CD4-positive, alpha-beta T cell treated with Interleukin-6 at 100 ng/mL for 8 hours (primary cell): Measurements from ENCODE around the gene HJURP.

Experiments used
- DNase-seq: peaks from one replicate; pipeline ENCODE4 v3.0.0-alpha.2; 2020; ENCODE audit warnings: mixed read lengths, low spot score

Gene HJURP

GRCh38 chr2:233831011-233831721 is 23.2 kb downstream of the HJURP start:
- DNase-seq: no peak

GRCh38 chr2:233830111-233830802 is 24.1 kb downstream of the HJURP start:
- DNase-seq: no peak

GRCh38 chr2:233829193-233830110 is 24.9 kb downstream of the HJURP start:
- no peak for DNase-seq

- no peak for DNase-seq
Measured at GRCh38 chr2:233828546-233829192, 25.7 kb downstream of the HJURP start.

GRCh38 chr2:233824373-233824772 is 30.0 kb downstream of the HJURP start:
- no peak for DNase-seq

- DNase-seq: no peak
Measured at GRCh38 chr2:233823731-233824121, 30.6 kb downstream of the HJURP start.

- DNase-seq: no peak
Measured at GRCh38 chr2:233822781-233823730, 31.3 kb downstream of the HJURP start.

GRCh38 chr2:233822101-233822771 is 32.1 kb downstream of the HJURP start:
- no peak for DNase-seq

GRCh38 chr2:233821709-233822100 is 32.6 kb downstream of the HJURP start:
- no peak for DNase-seq

- no peak for DNase-seq
Measured at GRCh38 chr2:233821196-233821595, 33.1 kb downstream of the HJURP start.

GRCh38 chr2:233820774-233821105 is 33.6 kb downstream of the HJURP start:
- DNase-seq: no peak

- DNase-seq: no peak
Measured at GRCh38 chr2:233819884-233820773, 34.2 kb downstream of the HJURP start.

GRCh38 chr2:233818639-233819621 is 35.4 kb downstream of the HJURP start:
- no peak for DNase-seq

GRCh38 chr2:233817995-233818638 is 36.2 kb downstream of the HJURP start:
- DNase-seq: no peak

- DNase-seq: no peak
Measured at GRCh38 chr2:233817361-233817911, 36.9 kb downstream of the HJURP start.

- DNase-seq: no peak
Measured at GRCh38 chr2:233816771-233817170, 37.6 kb downstream of the HJURP start.

- no peak for DNase-seq
Measured at GRCh38 chr2:233816334-233816733, 38.0 kb downstream of the HJURP start.
